HepG2 (cell line): ENCODE measurements around the gene FASTK. TPM values are rescaled to one million over a fixed set of nuclear protein-coding genes. Genes with fewer than 3 reads are reported as not detected.
A peak's percentile ranks its signal among the peaks of the same experiment; 100 is the strongest.

ENCODE experiments used
- CHCHD3 ChIP-seq: sonication (generic); formaldehyde crosslinking; IDR thresholded peaks from 2 replicates; pipeline ENCODE4 v1.8.0; 2022; ENCODE audit warnings: mild to moderate bottlenecking, missing genetic modification reagents, moderate library complexity
- DMAP1 ChIP-seq: IDR thresholded peaks from 2 replicates; pipeline ENCODE4 v1.6.1; 2016
- FOXK2 ChIP-seq: fragments of 450-650 bp; IDR thresholded peaks from 2 replicates; pipeline ENCODE4 v1.6.1; 2016
- KDM2A ChIP-seq: sonication (generic); formaldehyde crosslinking; IDR thresholded peaks from 2 replicates; pipeline ENCODE4 v1.4.0; 2020; ENCODE audit warnings: low read depth, missing genetic modification reagents, borderline replicate concordance
- MAZ ChIP-seq, 2 experiments: sonication (generic) in 1 of 2; formaldehyde crosslinking in 1 of 2; IDR thresholded peaks; 2 replicates each; pipeline versions ENCODE4 v1.5.0 to v1.6.1; 2012 to 2020; ENCODE audit warnings: low read depth in 2 of 2, mild to moderate bottlenecking in 2 of 2, borderline replicate concordance in 1 of 2, improper control_type of control experiment in 1 of 2, low read length in 1 of 2, missing genetic modification reagents in 1 of 2, moderate library complexity in 1 of 2
- MLLT10 ChIP-seq: sonication (generic); formaldehyde crosslinking; IDR thresholded peaks from 2 replicates; pipeline ENCODE4 v1.4.0; 2020; ENCODE audit warnings: missing genetic modification reagents
- NFIB ChIP-seq: sonication (generic); formaldehyde crosslinking; IDR thresholded peaks from 2 replicates; pipeline ENCODE4 v1.9.0; 2021; ENCODE audit warnings: missing genetic modification reagents, mild to moderate bottlenecking, borderline replicate concordance
- PAWR ChIP-seq: sonication (generic); formaldehyde crosslinking; IDR thresholded peaks from 2 replicates; pipeline ENCODE4 v1.4.0; 2020; ENCODE audit warnings: missing genetic modification reagents, mild to moderate bottlenecking, borderline replicate concordance
- PAX8 ChIP-seq: sonication (generic); formaldehyde crosslinking; IDR thresholded peaks from 2 replicates; pipeline ENCODE4 v1.8.0; 2022; ENCODE audit warnings: mild to moderate bottlenecking, missing genetic modification reagents, borderline replicate concordance
- PCBP1 ChIP-seq: fragments of 200-400 bp; formaldehyde crosslinking; IDR thresholded peaks from 2 replicates; pipeline ENCODE4 v1.6.1; 2017; ENCODE audit warnings: mild to moderate bottlenecking, low read depth, low read length, borderline replicate concordance
- PHF8 ChIP-seq: sonication (generic); formaldehyde crosslinking; IDR thresholded peaks from 2 replicates; pipeline ENCODE4 v1.5.0; 2020; ENCODE audit warnings: missing genetic modification reagents
- SALL1 ChIP-seq: sonication (generic); formaldehyde crosslinking; IDR thresholded peaks from 2 replicates; pipeline ENCODE4 v1.8.0; 2022; ENCODE audit warnings: mild to moderate bottlenecking, missing genetic modification reagents
- TCF7L2 ChIP-seq: IDR thresholded peaks from 2 replicates; pipeline ENCODE4 v1.6.1; 2011; ENCODE audit warnings: mild to moderate bottlenecking, low read depth, low read length, moderate library complexity
- THAP11 ChIP-seq: IDR thresholded peaks from 2 replicates; pipeline ENCODE4 v1.6.1; 2016; ENCODE audit warnings: missing biosample characterization, missing genetic modification reagents
- ZNF234 ChIP-seq: sonication (generic); formaldehyde crosslinking; conservative IDR thresholded peaks from 2 replicates; pipeline ENCODE4 v1.5.1; 2020; ENCODE audit warnings: mild to moderate bottlenecking, missing genetic modification reagents
- ZNF281 ChIP-seq: sonication (generic); formaldehyde crosslinking; IDR thresholded peaks from 2 replicates; pipeline ENCODE4 v1.4.0; 2020; ENCODE audit warnings: missing genetic modification reagents, borderline replicate concordance
- ZNF616 ChIP-seq: sonication (generic); formaldehyde crosslinking; IDR thresholded peaks from 2 replicates; pipeline ENCODE4 v1.5.0; 2020; ENCODE audit warnings: low read depth, mild to moderate bottlenecking, missing genetic modification reagents
- ZNF674 ChIP-seq: sonication (generic); formaldehyde crosslinking; IDR thresholded peaks from 2 replicates; pipeline ENCODE4 v1.5.0; 2020; ENCODE audit warnings: low read depth, mild to moderate bottlenecking, missing genetic modification reagents
- ZNF709 ChIP-seq: sonication (generic); formaldehyde crosslinking; IDR thresholded peaks from 2 replicates; pipeline ENCODE4 v1.5.0; 2020; ENCODE audit warnings: mild to moderate bottlenecking, missing genetic modification reagents
- ZNF710 ChIP-seq: sonication (generic); formaldehyde crosslinking; IDR thresholded peaks from 2 replicates; pipeline ENCODE4 v1.5.0; 2020; ENCODE audit warnings: mild to moderate bottlenecking, missing genetic modification reagents, borderline replicate concordance
- ZNF788 ChIP-seq: sonication (generic); formaldehyde crosslinking; IDR thresholded peaks from 2 replicates; pipeline ENCODE4 v1.5.0; 2020; ENCODE audit warnings: mild to moderate bottlenecking, missing genetic modification reagents, borderline replicate concordance
- polyA plus RNA-seq, 8 experiments: library from polyadenylated mRNA; depleted of rRNA in 3 of 8; stranded (reverse) in 7 of 8; unstranded in 1 of 8; fragments of >200 nt; fragmentation: Illumina TruSeq in 4 of 8; extraction: Trizol in 4 of 8; gene quantifications; 2 replicates each; pipeline versions ENCODE4 v1.2.1 to v1.2.3, GENCODE V29; 2011 to 2016; ENCODE audit warnings: low read depth in 4 of 8, missing spikeins in 1 of 8, mixed read lengths in 1 of 8; ENCODE audit not compliant: insufficient read depth in 1 of 8
- total RNA-seq, 5 experiments: library from RNA; depleted of rRNA; stranded (reverse); fragments of >200 nt; fragmentation: Illumina TruSeq; extraction: Trizol; gene quantifications; 2 replicates each; pipeline ENCODE4 v1.2.3, GENCODE V29; 2016; ENCODE audit warnings: low read depth in 1 of 5
- TF ChIP-seq, protein P1 (sequence below): sonication (generic); formaldehyde crosslinking; IDR thresholded peaks from 2 replicates; pipeline ENCODE4 v1.9.0; 2021; ENCODE audit warnings: missing genetic modification reagents, borderline replicate concordance

FASTK gene
- total and polyA plus RNA-seq, 2 of the 13 experiments (the other 11 are each of a cell fraction or from before 2014, with no cell fraction given) = 52.9 to 55.7 TPM

- no peak for TF ChIP-seq ZNF710 (CRISPR knock-in tag)
- no peak for TF ChIP-seq ZNF709
- TF ChIP-seq TCF7L2 = no peak
- TF ChIP-seq DMAP1 (CRISPR knock-in tag) = 0 out of 2 replicates have a peak, but pooled peaks have one; percentile 26
- TF ChIP-seq MAZ (IDR thresholded peaks at IDR 0.05; ENCODE audit: borderline replicate concordance, low read depth, low read length) = no peak
- TF ChIP-seq MAZ (CRISPR knock-in tag; IDR thresholded peaks at IDR 0.05; ENCODE audit: low read depth) = peak; percentile 30; the same call in 1 of the 2 replicates
- no peak for TF ChIP-seq NFIB (CRISPR knock-in tag)
- no peak for TF ChIP-seq PAX8
- TF ChIP-seq ZNF788 (CRISPR knock-in tag) = 0 out of 2 replicates have a peak, but pooled peaks have one; percentile 47
- TF ChIP-seq MLLT10 (CRISPR knock-in tag) = no peak
- no peak for TF ChIP-seq ZNF674 (CRISPR knock-in tag)
- TF ChIP-seq ZNF281 (CRISPR knock-in tag) = 0 out of 2 replicates have a peak, but pooled peaks have one; percentile 59
- no peak for TF ChIP-seq FOXK2
- TF ChIP-seq CHCHD3 = no peak
- peak; percentile 26; the same call in 1 of the 2 replicates for TF ChIP-seq SALL1 (CRISPR knock-in tag)
- no peak for TF ChIP-seq PCBP1
- TF ChIP-seq PAWR (CRISPR knock-in tag) = no peak
- TF ChIP-seq, protein P1, sequence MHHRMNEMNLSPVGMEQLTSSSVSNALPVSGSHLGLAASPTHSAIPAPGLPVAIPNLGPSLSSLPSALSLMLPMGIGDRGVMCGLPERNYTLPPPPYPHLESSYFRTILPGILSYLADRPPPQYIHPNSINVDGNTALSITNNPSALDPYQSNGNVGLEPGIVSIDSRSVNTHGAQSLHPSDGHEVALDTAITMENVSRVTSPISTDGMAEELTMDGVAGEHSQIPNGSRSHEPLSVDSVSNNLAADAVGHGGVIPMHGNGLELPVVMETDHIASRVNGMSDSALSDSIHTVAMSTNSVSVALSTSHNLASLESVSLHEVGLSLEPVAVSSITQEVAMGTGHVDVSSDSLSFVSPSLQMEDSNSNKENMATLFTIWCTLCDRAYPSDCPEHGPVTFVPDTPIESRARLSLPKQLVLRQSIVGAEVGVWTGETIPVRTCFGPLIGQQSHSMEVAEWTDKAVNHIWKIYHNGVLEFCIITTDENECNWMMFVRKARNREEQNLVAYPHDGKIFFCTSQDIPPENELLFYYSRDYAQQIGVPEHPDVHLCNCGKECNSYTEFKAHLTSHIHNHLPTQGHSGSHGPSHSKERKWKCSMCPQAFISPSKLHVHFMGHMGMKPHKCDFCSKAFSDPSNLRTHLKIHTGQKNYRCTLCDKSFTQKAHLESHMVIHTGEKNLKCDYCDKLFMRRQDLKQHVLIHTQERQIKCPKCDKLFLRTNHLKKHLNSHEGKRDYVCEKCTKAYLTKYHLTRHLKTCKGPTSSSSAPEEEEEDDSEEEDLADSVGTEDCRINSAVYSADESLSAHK (CRISPR knock-in tag) = no peak
- peak; percentile 67; the same call in 1 of the 2 replicates for TF ChIP-seq THAP11
- TF ChIP-seq KDM2A = peak; percentile 43; the same call in 1 of the 2 replicates
- TF ChIP-seq ZNF616 (CRISPR knock-in tag) = no peak
- no peak for TF ChIP-seq ZNF234 (CRISPR knock-in tag)
- peak; percentile 34; the same call in 1 of the 2 replicates for TF ChIP-seq PHF8 (CRISPR knock-in tag)
Measured at GRCh38 chr7:151088856-151089699, 8.5 kb upstream of the FASTK start (continued).
